ENCODE results near the gene KCNK2. TPM values are rescaled to one million over a fixed set of nuclear protein-coding genes. Genes with fewer than 3 reads are reported as not detected.

KCNK2 gene
- total and polyA plus RNA-seq, 7 experiments from 2014 or later = not detected

- CTCF ChIA-PET = no interaction called here
- H3K4me1 ChIP-seq (ENCODE audit: control insufficient read depth in 2 of 2, insufficient read depth in 2 of 2, low read length in 2 of 2) = no peaks in the 10 kb centered on the region
- no peak for DNase-seq
- Mint-ChIP-seq H3K4me1 (no peaks in the 10 kb centered on the region), H3K9me3 (no peaks in the 10 kb centered on the region), H3K27me3 (peaks cover 0 to 27% (median 0%) of the 10 kb centered on the region in 5 donors), H3K4me3 (no peak overlapping the region), H3K27ac (no peak overlapping the region), H3K36me3 (no peaks in the 10 kb centered on the region)
- no peak overlapping the region for H3K4me3 ChIP-seq (ENCODE audit: low read length)
- no peak for ATAC-seq
- H3K27ac ChIP-seq (ENCODE audit: low read depth, low read length) = no peak overlapping the region
- POLR2A ChIA-PET = no interaction called here
- no peaks in the 10 kb centered on the region for H3K36me3 ChIP-seq (ENCODE audit: control insufficient read depth in 2 of 3, insufficient read depth in 3 of 3, low read length in 3 of 3)
- intact Hi-C loops (cut with micrococcal nuclease) = no loop called here
- H3K9me3 ChIP-seq (ENCODE audit: control insufficient read depth in 2 of 3, low read length in 3 of 3) = no peaks in the 10 kb centered on the region
- H3K27me3 ChIP-seq (ENCODE audit: control insufficient read depth in 2 of 2, insufficient read depth in 2 of 2, low read length in 2 of 2) = no peaks in the 10 kb centered on the region
Measured at GRCh38 chr1:215052256-215053015, 30.1 kb upstream of the KCNK2 start.

GRCh38 chr1:215054266-215054665 lies 28.3 kb upstream of the KCNK2 start:
- no peak for DNase-seq
- no peak overlapping the region for H3K27ac Mint-ChIP-seq
- H3K4me1 Mint-ChIP-seq = no peaks in the 10 kb centered on the region
- POLR2A ChIA-PET = no interaction called here
- H3K27me3 Mint-ChIP-seq = peaks cover 0 to 27% (median 0%) of the 10 kb centered on the region in 5 donors
- H3K4me1 ChIP-seq (ENCODE audit: control insufficient read depth in 2 of 2, insufficient read depth in 2 of 2, low read length in 2 of 2) = no peaks in the 10 kb centered on the region
- no peak overlapping the region for H3K27ac ChIP-seq (ENCODE audit: low read depth, low read length)
- no peaks in the 10 kb centered on the region for H3K9me3 ChIP-seq (ENCODE audit: control insufficient read depth in 2 of 3, low read length in 3 of 3)
- H3K4me3 ChIP-seq (ENCODE audit: low read length) = no peak overlapping the region
- no peaks in the 10 kb centered on the region for H3K36me3 ChIP-seq (ENCODE audit: control insufficient read depth in 2 of 3, insufficient read depth in 3 of 3, low read length in 3 of 3)
- intact Hi-C loops (cut with micrococcal nuclease) = no loop called here
- CTCF ChIA-PET = no interaction called here
- ATAC-seq = no peak
- no peaks in the 10 kb centered on the region for H3K27me3 ChIP-seq (ENCODE audit: control insufficient read depth in 2 of 2, insufficient read depth in 2 of 2, low read length in 2 of 2)
- no peak overlapping the region for H3K4me3 Mint-ChIP-seq
- no peaks in the 10 kb centered on the region for H3K9me3 Mint-ChIP-seq
- H3K36me3 Mint-ChIP-seq = no peaks in the 10 kb centered on the region

- Histone ChIP-seq H3K36me3 (ENCODE audit: control insufficient read depth in 2 of 3, insufficient read depth in 3 of 3, low read length in 3 of 3) (no peaks in the 10 kb centered on the region), H3K4me1 (ENCODE audit: control insufficient read depth in 2 of 2, insufficient read depth in 2 of 2, low read length in 2 of 2) (no peaks in the 10 kb centered on the region), H3K27me3 (ENCODE audit: control insufficient read depth in 2 of 2, insufficient read depth in 2 of 2, low read length in 2 of 2) (no peaks in the 10 kb centered on the region), H3K27ac (ENCODE audit: low read depth, low read length) (no peak overlapping the region), H3K4me3 (ENCODE audit: low read length) (no peak overlapping the region), H3K9me3 (ENCODE audit: control insufficient read depth in 2 of 3, low read length in 3 of 3) (no peaks in the 10 kb centered on the region)
- Mint-ChIP-seq H3K4me1 (no peaks in the 10 kb centered on the region), H3K9me3 (no peaks in the 10 kb centered on the region), H3K27me3 (peaks cover 0 to 21% (median 0%) of the 10 kb centered on the region in 5 donors), H3K36me3 (no peaks in the 10 kb centered on the region), H3K4me3 (no peak overlapping the region), H3K27ac (no peak overlapping the region)
- CTCF ChIA-PET = no interaction called here
- ATAC-seq = no peak
- intact Hi-C loops (cut with micrococcal nuclease) = no loop called here
- POLR2A ChIA-PET = no interaction called here
- no peak for DNase-seq
Measured at GRCh38 chr1:215055281-215055935, 27.1 kb upstream of the KCNK2 start.

- Histone ChIP-seq H3K27me3 (ENCODE audit: control insufficient read depth in 2 of 2, insufficient read depth in 2 of 2, low read length in 2 of 2) (no peaks in the 10 kb centered on the region), H3K9me3 (ENCODE audit: control insufficient read depth in 2 of 3, low read length in 3 of 3) (no peaks in the 10 kb centered on the region), H3K4me1 (ENCODE audit: control insufficient read depth in 2 of 2, insufficient read depth in 2 of 2, low read length in 2 of 2) (no peaks in the 10 kb centered on the region), H3K4me3 (ENCODE audit: low read length) (no peak overlapping the region), H3K27ac (ENCODE audit: low read depth, low read length) (no peak overlapping the region), H3K36me3 (ENCODE audit: control insufficient read depth in 2 of 3, insufficient read depth in 3 of 3, low read length in 3 of 3) (no peaks in the 10 kb centered on the region)
- ChIA-PET POLR2A (no interaction called here), CTCF (no interaction called here)
- Mint-ChIP-seq H3K4me3 (no peak overlapping the region), H3K36me3 (no peaks in the 10 kb centered on the region), H3K27me3 (peaks cover 0 to 14% (median 0%) of the 10 kb centered on the region in 5 donors), H3K27ac (no peak overlapping the region), H3K9me3 (no peaks in the 10 kb centered on the region), H3K4me1 (no peaks in the 10 kb centered on the region)
- intact Hi-C loops (cut with micrococcal nuclease) = no loop called here
- no peak for DNase-seq
- no peak for ATAC-seq
Measured at GRCh38 chr1:215056584-215056983, 26.0 kb upstream of the KCNK2 start.

- Mint-ChIP-seq H3K4me3 (no peak overlapping the region), H3K36me3 (no peaks in the 10 kb centered on the region), H3K27me3 (peaks cover 0 to 13% (median 0%) of the 10 kb centered on the region in 5 donors), H3K27ac (no peak overlapping the region), H3K9me3 (no peaks in the 10 kb centered on the region), H3K4me1 (no peaks in the 10 kb centered on the region)
- ChIA-PET POLR2A (no interaction called here), CTCF (no interaction called here)
- Histone ChIP-seq H3K27me3 (ENCODE audit: control insufficient read depth in 2 of 2, insufficient read depth in 2 of 2, low read length in 2 of 2) (no peaks in the 10 kb centered on the region), H3K4me3 (ENCODE audit: low read length) (no peak overlapping the region), H3K9me3 (ENCODE audit: control insufficient read depth in 2 of 3, low read length in 3 of 3) (no peaks in the 10 kb centered on the region), H3K36me3 (ENCODE audit: control insufficient read depth in 2 of 3, insufficient read depth in 3 of 3, low read length in 3 of 3) (no peaks in the 10 kb centered on the region), H3K4me1 (ENCODE audit: control insufficient read depth in 2 of 2, insufficient read depth in 2 of 2, low read length in 2 of 2) (no peaks in the 10 kb centered on the region), H3K27ac (ENCODE audit: low read depth, low read length) (no peak overlapping the region)
- DNase-seq (no peak), ATAC-seq (no peak)
- intact Hi-C loops (cut with micrococcal nuclease) = no loop called here
Measured at GRCh38 chr1:215059947-215060346, 22.6 kb upstream of the KCNK2 start.

- ATAC-seq (no peak), DNase-seq (no peak)
- POLR2A ChIA-PET = no interaction called here
- H3K27me3 ChIP-seq (ENCODE audit: control insufficient read depth in 2 of 2, insufficient read depth in 2 of 2, low read length in 2 of 2) = no peaks in the 10 kb centered on the region
- CTCF ChIA-PET = no interaction called here
- Mint-ChIP-seq H3K27me3 (peaks cover 0 to 14% (median 0%) of the 10 kb centered on the region in 5 donors), H3K4me3 (no peak overlapping the region), H3K27ac (peak overlapping the region in 1 of 9 donors; percentile 52), H3K36me3 (no peaks in the 10 kb centered on the region), H3K9me3 (no peaks in the 10 kb centered on the region), H3K4me1 (no peaks in the 10 kb centered on the region)
- no peak overlapping the region for H3K4me3 ChIP-seq (ENCODE audit: low read length)
- no peaks in the 10 kb centered on the region for H3K4me1 ChIP-seq (ENCODE audit: control insufficient read depth in 2 of 2, insufficient read depth in 2 of 2, low read length in 2 of 2)
- H3K36me3 ChIP-seq (ENCODE audit: control insufficient read depth in 2 of 3, insufficient read depth in 3 of 3, low read length in 3 of 3) = no peaks in the 10 kb centered on the region
- intact Hi-C loops (cut with micrococcal nuclease) = no loop called here
- no peaks in the 10 kb centered on the region for H3K9me3 ChIP-seq (ENCODE audit: control insufficient read depth in 2 of 3, low read length in 3 of 3)
- H3K27ac ChIP-seq (ENCODE audit: low read depth, low read length) = no peak overlapping the region
Measured at GRCh38 chr1:215064327-215064726, 18.2 kb upstream of the KCNK2 start.

GRCh38 chr1:215071078-215071477 lies 11.5 kb upstream of the KCNK2 start:
- Mint-ChIP-seq H3K9me3 (peaks cover 0 to 5% (median 0%) of the 10 kb centered on the region in 11 donors), H3K27ac (no peak overlapping the region), H3K36me3 (no peaks in the 10 kb centered on the region), H3K27me3 (peaks cover 2 to 13% (median 7%) of the 10 kb centered on the region in 5 donors), H3K4me1 (no peaks in the 10 kb centered on the region), H3K4me3 (no peak overlapping the region)
- Histone ChIP-seq H3K27ac (ENCODE audit: low read depth, low read length) (no peak overlapping the region), H3K4me1 (ENCODE audit: control insufficient read depth in 2 of 2, insufficient read depth in 2 of 2, low read length in 2 of 2) (no peaks in the 10 kb centered on the region), H3K9me3 (ENCODE audit: control insufficient read depth in 2 of 3, low read length in 3 of 3) (no peaks in the 10 kb centered on the region), H3K4me3 (ENCODE audit: low read length) (no peak overlapping the region), H3K36me3 (ENCODE audit: control insufficient read depth in 2 of 3, insufficient read depth in 3 of 3, low read length in 3 of 3) (no peaks in the 10 kb centered on the region), H3K27me3 (ENCODE audit: control insufficient read depth in 2 of 2, insufficient read depth in 2 of 2, low read length in 2 of 2) (no peaks in the 10 kb centered on the region)
- DNase-seq = no peak
- ATAC-seq = no peak
- intact Hi-C loops (cut with micrococcal nuclease) = no loop called here
- ChIA-PET CTCF (interaction anchor here (0.7 kb wide), 1 partner anchor 29 kb away, joined by 3 read pairs; no protein-coding TSS in a partner anchor), POLR2A (no interaction called here)

Data from naive thymus-derived CD4-positive, alpha-beta T cell (primary cell).